HG02970 (cell line): ENCODE measurements around the gene NELFA.
"Not testable (repeated sequence)": the region's sequence is repeated elsewhere in the genome, so short reads cannot be mapped to it uniquely, and the experiment has no call there.

Experiments
- ATAC-seq: cut with Tn5 transposase; IDR thresholded peaks from one replicate; pipeline ENCODE4 v1.9.1; 2021; ENCODE audit warnings: mild to moderate bottlenecking, moderate library complexity, moderate number of reproducible peaks; ENCODE audit not compliant: unreplicated experiment, low FRiP score

NELFA gene

DNA sequence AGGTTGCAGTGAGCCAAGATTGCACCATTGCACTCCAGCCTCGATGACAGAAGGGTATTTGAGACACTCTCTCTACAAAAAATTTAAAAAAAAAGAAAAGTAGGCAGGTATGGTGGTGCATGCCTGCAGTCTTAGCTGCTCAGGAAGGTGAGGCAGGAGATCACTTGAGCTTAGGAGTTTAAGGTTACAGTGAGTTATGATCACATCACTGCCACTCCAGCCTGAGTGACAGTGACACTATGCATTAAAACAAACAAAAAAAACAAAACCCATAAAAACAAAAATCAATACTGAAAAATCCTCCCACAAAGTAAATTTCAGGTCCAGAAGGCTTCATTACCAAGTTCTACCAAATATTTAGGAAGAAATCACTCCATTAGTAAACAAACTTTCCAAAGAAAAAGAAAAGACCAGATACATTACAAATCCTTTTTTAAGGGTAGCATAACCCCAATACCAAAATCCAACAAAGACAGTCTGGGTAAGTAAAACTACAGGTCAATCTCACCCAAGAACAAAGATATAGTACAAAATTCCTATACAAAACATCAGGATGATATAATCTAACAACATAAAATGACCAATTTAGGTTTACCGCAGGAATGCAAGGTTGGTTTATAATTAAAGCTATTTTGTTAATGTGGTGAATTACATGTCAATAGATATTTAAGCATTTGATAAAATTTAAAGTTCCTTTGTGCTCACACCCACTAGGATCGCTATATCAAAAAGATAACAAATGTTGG is 11.7 kb downstream of the NELFA start:
- no peak for ATAC-seq

GRCh38 chr4:1994938-1995337 is 13.8 kb downstream of the NELFA start:
- no peak for ATAC-seq

DNA sequence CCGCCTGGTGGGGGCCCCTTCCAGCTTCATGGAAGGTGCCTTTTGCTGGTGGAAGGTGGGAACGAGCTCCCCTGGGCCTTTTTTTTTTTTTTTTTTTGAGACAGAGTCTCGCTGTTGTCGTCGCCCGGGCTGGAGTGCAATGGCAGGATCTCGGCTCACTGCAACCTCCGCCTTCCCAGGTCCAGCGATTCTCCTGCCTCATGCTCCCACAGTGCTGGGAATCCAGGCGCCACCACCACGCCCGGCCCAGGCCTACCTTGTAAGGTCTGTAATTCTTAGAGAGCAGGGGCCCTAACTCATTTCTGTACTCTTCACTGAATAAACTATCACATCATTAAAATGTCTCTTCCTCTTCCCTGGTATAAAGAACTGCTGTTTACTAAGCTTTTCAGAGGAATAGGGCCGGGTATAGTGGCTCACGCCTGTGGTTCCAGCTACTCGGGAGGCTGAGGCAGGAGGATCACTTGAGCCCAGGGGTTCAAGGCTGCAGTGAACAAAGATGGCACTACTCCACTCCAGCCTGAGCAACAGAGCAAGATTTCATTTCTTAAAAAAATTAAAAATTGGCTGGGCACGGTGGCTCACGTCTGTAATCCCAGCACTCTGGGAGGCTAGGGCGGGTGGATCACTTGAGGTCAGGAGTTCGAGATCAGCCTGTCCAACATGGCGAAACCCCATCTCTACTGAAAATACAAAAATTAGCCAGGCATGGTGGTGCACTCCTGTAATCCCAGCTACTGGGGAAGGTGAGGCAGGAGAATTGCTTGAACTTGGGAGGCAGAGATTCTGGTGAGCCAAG is 14.9 kb downstream of the NELFA start:
- ATAC-seq = not testable (repeated sequence)

DNA sequence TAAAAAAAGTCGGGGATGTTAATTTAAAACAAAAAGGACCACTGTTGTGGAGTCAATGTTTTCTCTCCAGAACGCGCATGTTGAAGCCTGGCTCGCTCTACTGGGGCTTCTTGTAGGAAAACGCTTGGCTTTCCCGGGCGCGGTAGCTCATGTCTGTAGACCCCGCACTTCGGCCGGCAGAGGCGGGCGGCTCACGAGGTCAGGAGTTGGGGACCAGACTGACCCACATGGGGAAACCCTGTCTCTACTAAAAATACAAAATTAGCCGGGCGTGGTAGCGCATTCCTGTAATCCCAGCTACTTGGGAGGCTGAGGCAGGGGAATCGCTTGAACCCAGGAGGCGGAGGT is 15.6 kb downstream of the NELFA start:
- no peak for ATAC-seq

- no peak for ATAC-seq
Observed at GRCh38 chr4:1992468-1993168, 16.2 kb downstream of the NELFA start.

GRCh38 chr4:1991596-1992434 is 17.0 kb downstream of the NELFA start:
- ATAC-seq = no peak

- no peak for ATAC-seq
Observed at GRCh38 chr4:1991087-1991486, 17.7 kb downstream of the NELFA start.

DNA sequence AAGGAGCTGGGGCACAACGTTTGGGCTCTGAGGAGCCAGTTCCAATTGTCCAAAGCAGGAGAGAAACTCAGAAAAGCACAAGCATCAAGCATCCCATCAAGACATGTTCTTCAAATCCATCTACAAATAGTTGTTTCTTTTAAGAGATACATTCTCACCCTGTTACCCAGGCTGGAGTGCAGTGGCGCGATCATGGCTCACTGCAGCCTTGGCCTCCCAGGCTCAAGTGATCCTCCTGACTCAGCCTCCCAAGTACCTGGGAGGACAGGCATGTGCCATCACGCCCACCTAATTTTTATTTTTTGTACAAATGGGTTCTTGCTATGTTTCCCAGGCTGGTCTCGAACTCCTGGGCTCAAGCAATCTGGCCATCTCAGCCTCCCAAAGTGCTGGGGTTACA is 18.1 kb downstream of the NELFA start:
- no peak for ATAC-seq

- no peak for ATAC-seq
Observed at GRCh38 chr4:1990348-1990645, 18.5 kb downstream of the NELFA start.

GRCh38 chr4:1989533-1990347 is 19.0 kb downstream of the NELFA start:
- ATAC-seq = no peak

GRCh38 chr4:1988327-1988724 is 20.4 kb downstream of the NELFA start:
- ATAC-seq = no peak

DNA sequence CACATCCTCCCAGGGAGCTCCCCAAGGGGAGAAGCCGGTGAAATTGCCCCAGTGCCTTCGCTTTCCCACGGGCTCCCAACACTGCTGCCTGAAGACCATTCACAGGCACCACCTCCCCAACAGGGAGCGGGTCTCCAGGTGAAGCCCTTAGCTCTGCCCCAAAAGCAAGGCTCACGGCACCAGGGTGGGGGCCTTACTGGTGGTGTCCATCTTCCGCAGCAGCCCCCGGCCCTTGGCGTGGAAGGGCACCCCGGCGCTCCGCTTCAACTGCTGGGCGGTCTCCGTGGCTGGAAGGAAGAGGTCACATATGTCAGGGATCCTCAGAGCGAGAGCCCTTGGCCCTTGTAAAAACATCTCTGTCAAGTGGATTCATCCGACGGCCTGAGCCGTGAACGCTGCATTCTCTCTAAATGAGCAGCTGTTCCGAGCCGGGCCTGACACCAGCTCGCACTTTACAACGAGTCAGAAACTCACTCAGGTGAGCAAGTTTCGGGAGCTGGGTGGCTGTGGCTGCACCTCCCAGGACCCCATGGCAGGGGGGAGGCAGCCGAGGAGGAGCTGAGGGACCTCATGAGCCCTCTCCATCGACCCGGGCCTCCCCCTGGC is 20.9 kb downstream of the NELFA start:
- ATAC-seq = no peak

- no peak for ATAC-seq
Observed at GRCh38 chr4:1987296-1987695, 21.5 kb downstream of the NELFA start.

GRCh38 chr4:1986578-1987210 is 22.1 kb downstream of the NELFA start:
- ATAC-seq = no peak

- ATAC-seq = no peak
Observed at GRCh38 chr4:1985780-1986577, 22.8 kb downstream of the NELFA start.

DNA sequence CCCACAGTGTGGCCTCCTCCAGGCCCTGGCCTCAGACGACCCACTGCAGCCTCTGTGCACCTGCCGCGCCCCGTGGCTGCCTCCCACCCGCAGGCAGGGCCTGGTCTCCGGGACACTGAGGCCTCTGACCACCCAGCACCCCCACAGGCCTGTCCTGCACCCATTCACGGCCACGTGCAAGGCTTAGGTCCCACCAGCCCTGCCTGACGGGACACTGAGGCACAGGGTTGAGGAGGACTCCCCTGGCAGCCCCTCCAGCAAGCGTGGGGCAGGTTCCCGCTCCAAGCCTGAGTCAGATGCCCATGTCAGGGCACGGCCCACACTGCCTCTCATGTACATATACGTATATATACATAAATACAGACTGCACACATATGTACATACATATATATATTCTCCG is 23.5 kb downstream of the NELFA start:
- no peak for ATAC-seq

- ATAC-seq = no peak
Observed at GRCh38 chr4:1984406-1985191, 24.2 kb downstream of the NELFA start.
